NCI-H226 (cell line): ENCODE data around the gene IFFO2.

Source experiments
- DNase-seq: peaks from one replicate; pipeline ENCODE4 v3.0.0-alpha.2; 2015

IFFO2 gene

GRCh38 chr1:18949686-18950400 is 6.6 kb downstream of the IFFO2 start:
- DNase-seq, result no peak

GRCh38 chr1:18948913-18949685 is 7.4 kb downstream of the IFFO2 start:
- DNase-seq, result peak; percentile 29

GRCh38 chr1:18948048-18948912 is 8.2 kb downstream of the IFFO2 start:
- peak; percentile 76 for DNase-seq

- DNase-seq, result no peak
Measured at GRCh38 chr1:18947570-18947969, 8.9 kb downstream of the IFFO2 start.

GRCh38 chr1:18946550-18947381 is 9.7 kb downstream of the IFFO2 start:
- DNase-seq, result no peak

- DNase-seq, result no peak
Measured at GRCh38 chr1:18945401-18945849, 11.1 kb downstream of the IFFO2 start.

GRCh38 chr1:18944810-18945209 is 11.7 kb downstream of the IFFO2 start:
- DNase-seq, result no peak

- DNase-seq, result no peak
Measured at GRCh38 chr1:18943914-18944572, 12.4 kb downstream of the IFFO2 start.

- no peak for DNase-seq
Measured at GRCh38 chr1:18943162-18943561, 13.3 kb downstream of the IFFO2 start.

GRCh38 chr1:18942340-18942739 is 14.1 kb downstream of the IFFO2 start:
- no peak for DNase-seq

- DNase-seq, result no peak
Measured at GRCh38 chr1:18941221-18942141, 15.0 kb downstream of the IFFO2 start.

GRCh38 chr1:18940303-18941020 is 16.0 kb downstream of the IFFO2 start:
- DNase-seq, result no peak

GRCh38 chr1:18939398-18940302 is 16.8 kb downstream of the IFFO2 start:
- no peak for DNase-seq

- DNase-seq, result no peak
Measured at GRCh38 chr1:18938707-18939070, 17.8 kb downstream of the IFFO2 start.

GRCh38 chr1:18938008-18938706 is 18.3 kb downstream of the IFFO2 start:
- no peak for DNase-seq

GRCh38 chr1:18937539-18937938 is 18.9 kb downstream of the IFFO2 start:
- no peak for DNase-seq

- no peak for DNase-seq
Measured at GRCh38 chr1:18936814-18937481, 19.5 kb downstream of the IFFO2 start.

GRCh38 chr1:18936471-18936813 is 20.0 kb downstream of the IFFO2 start:
- no peak for DNase-seq
